GM08714 (cell line): ENCODE data around the gene TOLLIP.

Experiments
- H3K4me3 ChIP-seq: fragments of 200-500 bp; sonication (Bioruptor generic); 2 replicates; pipeline ENCODE4 v1.5.1; 2014; ENCODE audit warnings: mild to moderate bottlenecking, low read length, inconsistent platforms
- ZNF274 ChIP-seq: IDR thresholded peaks from 2 replicates; pipeline ENCODE4 v1.6.1; 2012; ENCODE audit warnings: mild to moderate bottlenecking, low read depth, low read length

Gene TOLLIP

DNA sequence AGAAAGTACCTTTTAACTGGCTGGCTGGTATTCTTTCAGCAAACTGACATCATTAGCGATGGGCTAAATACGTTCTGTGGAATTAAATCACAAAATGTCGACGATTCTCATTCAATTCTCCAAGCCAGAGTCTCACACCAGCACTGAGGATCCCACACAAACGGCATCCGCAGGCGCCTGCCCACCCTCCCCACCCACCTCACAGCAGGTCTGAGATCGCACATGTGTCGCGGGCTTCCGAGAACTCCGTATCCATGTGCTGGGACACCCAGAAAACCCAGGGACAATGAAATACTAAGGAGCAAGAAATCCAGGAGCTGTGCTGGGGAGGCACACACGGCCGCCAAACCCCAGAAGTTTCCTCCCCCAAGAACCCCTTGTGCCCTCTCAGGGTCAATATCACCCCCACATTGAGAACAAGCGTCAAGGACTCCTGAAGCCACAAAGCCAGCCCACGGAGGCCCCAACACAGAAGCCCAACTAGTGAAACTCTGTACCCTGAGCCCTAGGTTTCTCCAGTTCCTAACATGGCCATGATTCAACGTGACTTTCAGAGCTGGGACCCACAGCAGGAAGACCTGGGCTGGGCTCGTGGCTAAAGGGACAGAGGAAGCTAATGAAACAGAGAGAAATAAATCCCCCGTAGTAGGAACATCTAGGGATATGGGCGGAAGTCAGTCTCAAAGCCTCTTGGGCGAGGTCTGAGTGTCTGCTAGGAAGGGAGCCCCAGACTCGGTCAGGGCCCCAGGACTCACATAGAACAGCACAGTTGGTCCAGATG is 8.0 kb downstream of the TOLLIP start:
- no peak overlapping the region for H3K4me3 ChIP-seq
- no peak for TF ChIP-seq ZNF274

DNA sequence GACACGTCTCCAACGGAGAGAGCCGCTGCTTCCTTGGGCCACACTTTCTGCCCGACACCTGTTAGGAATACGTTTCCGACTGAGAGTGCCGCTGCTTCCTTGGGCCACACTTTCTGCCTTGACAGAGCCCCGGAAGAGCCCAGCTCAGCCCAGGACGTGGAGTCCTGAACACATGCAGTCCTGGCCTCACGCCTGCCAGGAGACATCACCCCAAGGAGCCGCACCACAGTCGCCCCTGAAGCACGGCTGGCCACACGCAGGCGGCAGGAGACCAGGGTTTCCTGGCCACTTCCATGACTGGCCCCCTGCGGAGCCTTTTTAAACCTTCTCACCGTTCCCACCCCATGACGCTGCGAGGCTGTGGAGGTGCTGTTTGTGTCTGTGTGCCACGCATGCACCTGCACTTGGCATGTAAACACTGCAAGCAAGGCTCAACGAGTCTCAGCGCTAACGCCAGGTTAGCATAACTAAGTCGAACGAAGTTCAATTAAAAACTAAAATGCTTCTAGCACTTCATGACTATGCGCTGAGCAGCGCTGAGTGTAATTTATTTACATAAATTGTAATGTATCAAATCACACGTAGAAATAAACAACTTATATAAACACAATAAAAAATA is 8.8 kb downstream of the TOLLIP start:
- TF ChIP-seq ZNF274, result no peak
- H3K4me3 ChIP-seq, result no peak overlapping the region

DNA sequence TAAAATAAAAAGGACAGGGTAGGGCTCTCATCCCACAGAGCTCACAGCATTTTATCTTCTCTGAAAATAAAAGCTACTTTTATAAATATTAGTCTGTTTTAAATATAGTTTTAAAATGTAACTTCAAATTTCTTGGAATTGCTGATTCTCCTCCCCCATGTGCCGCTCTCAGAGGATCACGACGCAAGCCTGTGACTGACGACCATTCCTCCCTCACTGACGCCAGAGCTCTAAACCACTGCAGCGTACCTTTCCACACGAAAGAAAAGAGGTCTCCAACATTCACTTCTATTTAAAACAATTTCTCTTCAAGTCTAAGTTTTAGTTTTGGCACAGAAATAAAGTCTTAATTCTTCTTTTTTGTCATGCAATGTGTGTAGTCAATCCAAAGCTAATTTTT is 9.3 kb downstream of the TOLLIP start:
- TF ChIP-seq ZNF274, result no peak
- no peak overlapping the region for H3K4me3 ChIP-seq

DNA sequence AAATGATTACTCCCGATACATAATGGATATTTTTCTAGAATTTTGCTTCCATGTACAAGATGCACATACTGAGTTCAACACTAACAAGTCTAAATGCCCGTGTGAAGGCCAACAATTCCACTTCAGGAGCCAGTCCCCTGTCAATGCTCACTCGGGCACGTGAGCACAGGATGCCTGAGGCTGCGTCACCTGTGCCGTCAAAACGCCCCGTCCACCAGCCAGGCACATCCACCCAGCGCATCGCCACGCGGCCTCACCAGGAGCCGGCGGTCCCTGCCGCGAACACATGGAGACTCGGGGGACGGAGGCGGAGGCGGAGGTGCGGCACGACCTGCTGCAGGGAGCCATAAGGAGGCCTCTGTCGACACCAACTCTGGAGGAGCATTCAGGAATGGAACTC is 9.8 kb downstream of the TOLLIP start:
- TF ChIP-seq ZNF274, result no peak
- no peak overlapping the region for H3K4me3 ChIP-seq

DNA sequence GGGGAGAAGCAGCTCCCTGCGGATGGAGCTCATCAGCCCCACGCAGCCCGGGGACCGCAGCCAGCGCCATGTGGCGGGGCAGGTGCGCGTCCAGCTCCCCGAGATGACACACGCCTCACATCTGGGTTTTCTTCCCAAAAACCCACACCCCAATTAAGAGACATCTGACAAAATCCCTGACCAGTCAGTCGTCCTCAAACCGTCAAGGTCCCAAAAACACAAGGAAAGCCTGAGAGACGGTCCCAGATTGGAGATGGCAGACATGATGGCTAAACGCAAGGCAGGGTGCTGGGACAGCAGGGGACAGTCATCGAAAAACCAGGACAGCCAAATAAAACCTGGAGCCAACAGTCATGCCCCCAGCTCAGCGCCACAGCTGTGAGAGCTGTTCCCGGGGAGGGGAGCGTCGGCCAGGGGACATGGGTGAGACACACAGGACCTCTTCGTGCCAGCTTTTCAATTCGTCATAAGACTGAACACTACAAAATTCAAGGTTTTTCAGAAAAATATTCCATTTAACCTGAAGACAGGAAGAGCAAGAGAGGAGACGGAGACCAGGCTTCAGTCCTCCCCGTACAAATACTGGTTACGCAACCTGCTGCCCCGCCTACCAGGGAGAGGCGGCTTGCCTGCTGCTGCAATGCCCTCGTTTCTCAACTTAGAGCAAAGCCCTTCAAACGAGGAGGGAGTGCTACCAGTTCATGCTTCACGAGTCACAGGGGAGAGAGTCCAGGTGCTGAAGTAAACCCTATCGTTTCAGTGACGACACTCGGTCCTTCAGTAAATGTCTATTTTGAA is 10.5 kb downstream of the TOLLIP start:
- TF ChIP-seq ZNF274, result no peak
- no peak overlapping the region for H3K4me3 ChIP-seq

DNA sequence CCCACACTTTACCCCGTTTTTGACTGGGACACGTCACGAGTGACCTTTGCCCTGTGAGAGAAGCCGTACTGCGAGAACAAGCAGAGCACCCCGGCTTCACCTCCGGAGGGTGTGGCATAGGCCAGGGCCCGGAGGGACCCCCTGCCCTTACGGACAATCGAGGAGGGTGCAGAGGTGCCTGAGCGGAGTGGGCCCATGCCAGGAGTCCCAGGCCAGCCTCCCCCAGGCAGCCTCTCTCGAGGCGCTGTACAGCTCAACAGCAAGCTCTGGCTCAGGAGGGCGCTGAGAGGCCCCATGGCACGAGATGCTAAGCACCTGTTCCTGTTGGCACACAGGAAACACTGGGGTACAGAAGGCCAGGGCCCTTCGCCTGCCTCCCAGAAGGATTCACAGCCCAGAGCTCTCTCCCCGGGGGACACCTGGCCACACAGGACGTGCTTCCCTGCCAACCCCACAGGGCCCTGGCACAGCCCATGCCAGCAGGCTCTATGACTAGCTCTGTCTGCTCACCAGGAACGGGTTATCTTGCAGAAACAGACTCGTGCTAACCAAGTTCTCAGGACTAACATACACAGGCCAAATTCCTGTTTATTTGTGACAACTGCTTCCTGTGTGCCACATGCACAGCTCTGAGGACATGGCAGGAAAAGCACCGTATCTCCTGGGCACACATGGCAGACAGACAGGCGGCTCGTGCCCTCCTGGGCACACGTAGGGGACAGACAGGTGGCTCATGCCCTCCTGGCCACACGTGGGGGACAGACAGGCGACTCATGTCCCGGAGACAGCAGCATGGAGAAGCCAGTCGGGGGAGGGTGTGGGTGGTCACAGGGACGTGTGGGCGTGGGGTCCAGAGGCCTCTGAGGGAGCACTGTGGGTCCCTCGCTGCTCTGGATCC is 11.6 kb downstream of the TOLLIP start:
- no peak overlapping the region for H3K4me3 ChIP-seq
- TF ChIP-seq ZNF274, result no peak

DNA sequence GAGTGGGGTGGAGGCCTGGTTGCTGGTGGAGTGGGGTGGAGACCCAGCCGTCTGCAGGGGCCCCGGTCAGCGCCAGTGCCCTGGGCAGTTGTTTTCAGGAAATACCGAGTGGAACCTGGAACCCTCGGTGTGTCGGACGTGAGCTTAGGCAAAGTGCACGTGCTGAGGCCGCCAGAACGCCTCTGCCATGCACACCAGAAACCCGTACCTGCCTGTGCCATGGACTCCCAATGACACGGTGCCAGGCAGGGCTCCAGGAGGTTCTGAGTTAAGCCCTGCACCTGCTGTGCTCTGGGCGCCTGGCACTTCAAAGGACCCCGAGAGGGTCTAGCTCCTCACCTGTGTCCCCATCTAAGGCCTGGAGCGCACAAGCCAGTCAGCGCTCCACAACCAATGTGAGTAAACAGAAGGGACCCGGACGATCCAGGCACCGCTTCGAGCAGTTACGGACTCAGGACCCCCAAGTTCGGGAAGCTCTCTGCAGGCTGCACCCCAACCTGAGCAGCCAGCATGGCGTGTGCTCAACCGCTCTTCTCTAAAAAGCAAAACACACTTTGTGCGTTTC is 12.3 kb downstream of the TOLLIP start:
- H3K4me3 ChIP-seq, result no peak overlapping the region
- TF ChIP-seq ZNF274, result no peak

DNA sequence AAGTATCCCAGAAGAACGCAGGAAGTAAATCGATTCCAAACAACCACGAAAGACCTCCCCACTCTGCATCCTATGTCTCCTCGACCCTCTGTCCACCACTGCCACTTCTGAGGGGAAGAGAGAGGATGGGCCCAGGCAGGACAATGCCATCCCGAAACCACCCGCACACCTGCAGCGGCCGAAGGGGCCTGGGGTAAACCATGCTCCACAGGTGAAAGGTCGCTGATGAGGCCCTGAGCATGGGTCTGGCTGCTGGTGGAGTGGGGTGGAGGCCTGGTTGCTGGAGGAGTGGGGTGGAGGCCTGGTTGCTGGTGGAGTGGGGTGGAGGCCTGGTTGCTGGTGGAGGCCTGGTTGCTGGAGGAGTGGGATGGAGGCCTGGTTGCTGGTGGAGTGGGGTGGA is 13.1 kb downstream of the TOLLIP start:
- H3K4me3 ChIP-seq, result no peak overlapping the region
- TF ChIP-seq ZNF274, result no peak

DNA sequence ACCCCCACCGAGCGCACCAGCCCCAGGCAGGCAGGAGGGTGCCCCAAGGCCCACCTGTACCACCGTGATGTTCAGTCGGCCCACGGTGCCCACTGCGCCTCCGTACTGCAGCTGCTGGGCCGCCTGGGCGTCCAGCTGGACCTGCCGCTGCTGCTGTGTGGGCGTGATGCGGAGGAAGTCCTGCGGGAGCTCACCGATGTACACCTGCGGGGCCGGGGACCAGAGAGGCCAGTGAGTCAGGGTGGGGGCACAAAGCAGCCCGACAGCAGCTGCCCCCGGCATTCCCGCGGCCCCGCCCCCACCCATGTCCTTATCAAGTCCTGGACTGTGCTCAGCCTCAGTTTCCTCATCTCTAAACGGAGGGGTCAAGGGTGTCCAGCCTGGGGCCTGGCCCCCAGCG is 13.8 kb downstream of the TOLLIP start:
- TF ChIP-seq ZNF274, result no peak
- H3K4me3 ChIP-seq, result no peak overlapping the region

DNA sequence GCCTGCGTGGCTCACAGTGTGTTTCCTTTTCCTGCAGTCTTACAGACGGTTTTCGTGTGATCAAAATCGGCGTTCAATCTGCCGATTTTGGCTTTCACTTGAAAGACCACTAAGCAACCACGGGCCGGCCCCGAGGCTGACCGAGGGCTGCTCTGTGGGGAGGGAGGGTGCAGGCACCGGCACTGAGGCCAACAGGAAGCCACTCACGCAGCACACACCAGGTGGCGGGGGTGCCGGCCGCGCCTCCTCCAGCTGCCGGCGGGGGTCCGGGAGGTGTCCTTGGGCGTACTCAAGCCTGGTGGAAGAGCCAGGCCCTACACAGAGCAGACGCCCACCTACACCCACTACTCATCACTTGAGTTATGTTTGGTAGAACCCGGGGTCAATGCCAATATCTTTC is 14.3 kb downstream of the TOLLIP start:
- TF ChIP-seq ZNF274, result no peak
- no peak overlapping the region for H3K4me3 ChIP-seq

DNA sequence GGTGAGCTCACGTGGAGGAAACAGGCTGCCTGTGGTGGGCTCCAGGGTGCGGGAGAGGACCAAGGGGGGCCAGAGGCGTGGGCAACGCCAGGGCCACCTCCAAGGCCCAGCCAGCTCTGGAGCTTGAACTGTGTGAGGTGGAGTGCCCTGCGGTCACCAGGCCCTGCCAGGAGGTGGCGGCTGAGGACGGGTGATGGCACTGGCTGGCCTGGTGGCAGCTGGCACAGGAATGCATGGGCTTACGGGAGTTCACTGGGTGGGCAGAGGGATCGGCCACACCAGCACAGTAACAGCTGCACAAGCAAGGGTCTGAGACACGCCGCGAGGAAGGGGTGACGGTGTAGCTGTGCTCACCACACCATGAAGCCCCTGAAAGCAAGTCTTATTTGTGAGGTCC is 15.8 kb downstream of the TOLLIP start:
- TF ChIP-seq ZNF274, result no peak
- H3K4me3 ChIP-seq, result no peak overlapping the region

DNA sequence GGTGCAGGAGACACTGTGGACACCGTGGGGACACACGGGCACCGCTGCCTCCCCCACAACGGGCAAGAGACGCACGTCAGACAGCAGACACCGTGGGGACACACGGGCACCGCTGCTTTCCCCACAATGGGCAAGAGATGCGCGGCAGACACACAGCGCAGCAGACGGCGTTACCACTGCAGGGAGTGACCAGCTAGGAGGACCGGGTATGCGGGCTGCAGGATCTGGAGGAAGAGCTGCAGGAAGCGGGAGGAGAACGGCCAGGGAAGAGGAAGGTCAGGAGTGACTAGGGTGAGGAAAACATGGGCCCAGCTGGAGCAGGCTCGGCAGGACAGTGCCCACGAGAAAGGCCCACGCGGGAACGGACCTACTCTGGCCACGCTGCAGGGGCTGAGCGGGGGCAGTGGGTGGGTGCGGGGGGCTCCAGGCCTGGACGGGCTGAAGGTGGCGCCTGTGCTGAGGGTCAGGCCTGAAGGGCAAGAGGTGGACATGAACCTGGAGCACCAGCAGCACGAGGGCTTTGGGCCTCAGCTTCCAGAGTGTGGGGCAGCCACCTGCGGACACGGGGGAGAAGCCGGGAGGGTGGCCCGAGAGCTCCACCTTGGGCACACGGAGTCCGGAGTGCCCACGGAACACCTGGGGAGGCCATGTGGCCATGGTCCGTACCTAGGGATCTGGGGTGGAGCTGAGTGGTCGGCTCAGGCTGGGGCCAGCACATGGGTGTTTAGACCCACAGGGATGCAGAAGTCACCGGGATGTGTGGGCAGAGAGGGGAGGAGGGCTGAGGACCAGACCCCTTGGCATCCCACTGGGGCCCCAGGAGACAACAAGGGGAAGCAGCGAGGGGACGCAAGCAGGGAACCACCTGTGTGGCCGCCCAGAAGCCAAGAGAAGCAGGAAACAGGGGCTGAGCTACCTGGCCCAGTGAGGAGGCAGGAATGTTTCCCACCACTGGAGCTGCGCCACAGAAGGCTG is 16.5 kb downstream of the TOLLIP start:
- no peak for TF ChIP-seq ZNF274

More for the DNA sequence above, 16.5 kb downstream of the TOLLIP start:
- no peak overlapping the region for H3K4me3 ChIP-seq
